Mesenchymal stem cell (in vitro differentiated cells and primary cell): ENCODE results near the gene TMEM127.
"Not testable (repeated sequence)": the region's sequence is repeated elsewhere in the genome, so short reads cannot be mapped to it uniquely, and the experiment has no call there.

Experiments
- DNase-seq: peaks from one replicate; pipeline ENCODE4 v3.0.0-alpha.2; 2013
- H2AFZ ChIP-seq: one replicate; pipeline ENCODE4 v1.6.1; 2013; ENCODE audit warnings: low read depth, mild to moderate bottlenecking, control low read depth, inconsistent platforms, low read length, moderate library complexity
- H2AK5ac ChIP-seq: 2 replicates; pipeline ENCODE4 v1.6.1; 2013; ENCODE audit warnings: low read length, moderate library complexity, mild to moderate bottlenecking, inconsistent platforms; ENCODE audit not compliant: severe bottlenecking
- H2BK120ac ChIP-seq: one replicate; pipeline ENCODE4 v1.6.1; 2013; ENCODE audit warnings: low read depth, mild to moderate bottlenecking, inconsistent platforms, low read length, moderate library complexity
- H2BK12ac ChIP-seq, 2 experiments: one replicate each; pipeline ENCODE4 v1.6.1; 2013; ENCODE audit warnings: inconsistent platforms in 2 of 2, low read length in 2 of 2, mild to moderate bottlenecking in 2 of 2, moderate library complexity in 2 of 2, control low read depth in 1 of 2
- H2BK15ac ChIP-seq: one replicate; pipeline ENCODE4 v1.6.1; 2013; ENCODE audit warnings: mild to moderate bottlenecking, low read depth, inconsistent platforms; ENCODE audit not compliant: poor library complexity, severe bottlenecking
- H2BK5ac ChIP-seq: 2 replicates; pipeline ENCODE4 v1.6.1; 2013; ENCODE audit warnings: low read depth, mild to moderate bottlenecking, low read length, control low read depth, inconsistent platforms; ENCODE audit not compliant: poor library complexity, severe bottlenecking
- H3K14ac ChIP-seq, 2 experiments: one replicate each; pipeline ENCODE4 v1.6.1; 2013; ENCODE audit warnings: inconsistent platforms in 2 of 2, low read length in 2 of 2, control low read depth in 1 of 2, mild to moderate bottlenecking in 1 of 2, moderate library complexity in 1 of 2
- H3K18ac ChIP-seq, 2 experiments: one replicate each; pipeline ENCODE4 v1.6.1; 2013; ENCODE audit warnings: inconsistent platforms in 2 of 2, low read length in 2 of 2, control low read depth in 1 of 2, low read depth in 1 of 2, mild to moderate bottlenecking in 1 of 2
- H3K23ac ChIP-seq, 2 experiments: one replicate each; pipeline ENCODE4 v1.6.1; 2013; ENCODE audit warnings: inconsistent platforms in 2 of 2, low read length in 2 of 2, mild to moderate bottlenecking in 2 of 2, moderate library complexity in 2 of 2, control low read depth in 1 of 2
- H3K27ac ChIP-seq: 2 replicates; pipeline ENCODE4 v1.5.1; 2013; ENCODE audit warnings: mild to moderate bottlenecking, moderate library complexity, low read length, control low read depth, inconsistent platforms; ENCODE audit not compliant: poor library complexity, severe bottlenecking
- H3K27me3 ChIP-seq, 2 experiments: 2 replicates each; pipeline versions ENCODE4 v1.6.1 to v1.7.0; 2013; ENCODE audit warnings: low read length in 2 of 2, mild to moderate bottlenecking in 2 of 2, moderate library complexity in 2 of 2, control low read depth in 1 of 2, inconsistent platforms in 1 of 2; ENCODE audit not compliant: control insufficient read depth in 1 of 2, insufficient read depth in 1 of 2
- H3K36me3 ChIP-seq, 2 experiments: 2 replicates each; pipeline versions ENCODE4 v1.6.1 to v1.7.0; 2013; ENCODE audit warnings: low read length in 2 of 2, control low read depth in 1 of 2, inconsistent platforms in 1 of 2, low read depth in 1 of 2, mild to moderate bottlenecking in 1 of 2; ENCODE audit not compliant: insufficient read depth in 2 of 2, control insufficient read depth in 1 of 2
- H3K4ac ChIP-seq, 2 experiments: one replicate each; pipeline ENCODE4 v1.6.1; 2013; ENCODE audit warnings: inconsistent platforms in 2 of 2, low read length in 2 of 2, mild to moderate bottlenecking in 2 of 2, moderate library complexity in 2 of 2, control low read depth in 1 of 2, low read depth in 1 of 2
- H3K4me1 ChIP-seq: 2 replicates; pipeline ENCODE4 v1.6.1; 2013; ENCODE audit warnings: low read depth, low read length, control low read depth; ENCODE audit not compliant: control insufficient read depth, insufficient read depth
- H3K4me2 ChIP-seq: 2 replicates; pipeline ENCODE4 v1.6.1; 2013; ENCODE audit warnings: low read length, mild to moderate bottlenecking, inconsistent platforms; ENCODE audit not compliant: poor library complexity, severe bottlenecking
- H3K4me3 ChIP-seq, 2 experiments: 2 replicates each; pipeline versions ENCODE4 v1.5.1 to v1.7.0; 2013; ENCODE audit warnings: low read length in 2 of 2, mild to moderate bottlenecking in 2 of 2, control low read depth in 1 of 2, low read depth in 1 of 2; ENCODE audit not compliant: insufficient read depth in 1 of 2
- H3K79me1 ChIP-seq: replicated peaks from 2 replicates; pipeline ENCODE4 v1.6.1; 2013; ENCODE audit warnings: mild to moderate bottlenecking, control low read depth, low read length, inconsistent platforms; ENCODE audit not compliant: poor library complexity, severe bottlenecking
- H3K9ac ChIP-seq: 2 replicates; pipeline ENCODE4 v1.7.0; 2013; ENCODE audit warnings: mild to moderate bottlenecking, low read length, moderate library complexity
- H3K9me3 ChIP-seq: 2 replicates; pipeline ENCODE4 v1.7.0; 2013; ENCODE audit warnings: mild to moderate bottlenecking, low read length; ENCODE audit not compliant: control insufficient read depth
- H4K8ac ChIP-seq: one replicate; pipeline ENCODE4 v1.6.1; 2013; ENCODE audit warnings: inconsistent platforms, mild to moderate bottlenecking, low read length, moderate library complexity
- H4K91ac ChIP-seq: one replicate; pipeline ENCODE4 v1.6.1; 2013; ENCODE audit warnings: mild to moderate bottlenecking, low read length, inconsistent platforms
- WGBS: methylation state at CpG from one replicate; pipeline ENCODE4 v1.1.7; 2013; ENCODE audit warnings: mixed read lengths; 5-methylcytosine and 5-hydroxymethylcytosine counted together

Gene TMEM127

DNA sequence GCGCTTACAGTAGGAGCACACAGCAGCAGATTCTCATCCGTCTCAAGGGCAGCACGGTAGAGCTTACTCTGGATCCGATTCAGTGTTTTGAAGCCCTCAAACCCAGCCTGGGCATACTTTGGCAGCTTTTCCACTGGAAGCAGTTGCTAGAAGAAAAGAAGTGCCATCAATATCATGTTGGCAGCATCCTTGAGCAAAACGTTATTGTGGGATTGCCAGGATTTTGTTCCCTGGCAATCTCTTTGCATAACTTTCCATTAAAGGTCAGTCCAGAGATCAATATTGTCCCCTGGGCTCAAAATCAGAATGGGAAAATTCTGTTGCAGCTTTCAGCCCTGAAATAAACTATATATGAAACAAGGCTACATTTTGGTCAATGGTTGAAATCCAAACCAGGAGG is 31.1 kb upstream of the TMEM127 start:
- Histone ChIP-seq H2BK5ac (no peak overlapping the region), H2BK15ac (no peak overlapping the region), H4K8ac (no peak overlapping the region), H3K4ac (no peak overlapping the region), H3K14ac (no peak overlapping the region), H3K23ac (no peak overlapping the region), H3K36me3 (peaks cover 55 to 95% of the 10 kb centered on the region in 2 experiments), H2BK120ac (no peak overlapping the region), H3K4me1 (no peaks in the 10 kb centered on the region), H2AK5ac (no peak overlapping the region), H2BK12ac (no peak overlapping the region), H3K18ac (no peak overlapping the region), H3K4me2 (no peak overlapping the region), H3K79me1 (peaks cover 31% of the 10 kb centered on the region), H3K27me3 (no peaks in the 10 kb centered on the region), H2AFZ (no peak overlapping the region), H3K4me3 (no peak overlapping the region), H3K27ac (no peak overlapping the region), H3K9ac (no peak overlapping the region), H3K9me3 (no peaks in the 10 kb centered on the region), H4K91ac (no peak overlapping the region)
- WGBS, result 95% methylated on average over 5 of the region's 5 CpGs
- DNase-seq, result no peak

DNA sequence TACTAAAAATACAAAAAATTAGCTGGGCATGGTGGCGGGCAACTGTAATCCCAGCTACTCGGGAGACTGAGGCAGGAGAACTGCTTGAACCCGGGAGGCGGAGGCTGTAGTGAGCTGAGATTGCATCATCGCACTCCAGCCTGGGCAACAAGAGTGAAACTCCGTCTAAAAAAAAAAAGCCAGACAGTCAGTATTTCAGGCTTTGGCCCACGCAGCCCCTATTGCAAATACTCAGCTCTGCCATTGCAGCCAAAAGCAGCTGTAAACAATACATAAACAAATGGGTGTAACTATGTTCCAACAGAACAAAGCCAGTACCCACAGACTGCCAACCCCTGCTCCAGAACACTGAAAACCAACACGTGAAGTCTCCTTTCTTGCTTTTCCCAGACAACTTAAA is 28.5 kb upstream of the TMEM127 start:
- not testable (repeated sequence) for H3K14ac ChIP-seq, H2BK15ac ChIP-seq, H2AK5ac ChIP-seq, H3K18ac ChIP-seq, DNase-seq, H3K9ac ChIP-seq, H3K9me3 ChIP-seq, H2BK12ac ChIP-seq, H3K27ac ChIP-seq, H3K23ac ChIP-seq, H2AFZ ChIP-seq, H3K4ac ChIP-seq, H3K4me3 ChIP-seq, H4K91ac ChIP-seq, H2BK5ac ChIP-seq, H3K27me3 ChIP-seq, H3K4me2 ChIP-seq, H3K4me1 ChIP-seq, H2BK120ac ChIP-seq, H4K8ac ChIP-seq
- 94% methylated on average over 8 of the region's 8 CpGs for WGBS
- Histone ChIP-seq H3K36me3 (peaks cover 70 to 98% of the 10 kb centered on the region in 2 experiments), H3K79me1 (peaks cover 20% of the 10 kb centered on the region)

DNA sequence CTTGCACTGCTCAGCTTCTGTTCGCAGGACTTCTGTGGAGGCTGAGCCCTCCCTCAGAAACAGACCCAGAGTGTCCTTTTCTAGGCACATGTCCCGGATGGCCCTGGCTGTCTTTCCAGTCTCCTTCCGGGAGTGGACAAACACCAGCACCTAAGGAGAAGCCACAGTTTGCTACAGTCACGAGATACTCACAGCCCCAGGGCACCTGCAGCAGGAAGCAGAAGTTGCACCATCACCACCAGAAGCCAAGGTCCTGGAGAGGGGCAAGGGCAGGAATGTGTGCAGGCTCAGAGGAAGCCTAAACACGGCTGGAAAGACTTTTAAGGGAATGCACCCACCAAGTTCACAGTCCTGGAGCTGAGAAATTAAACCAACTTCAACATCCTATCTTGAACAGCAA is 26.0 kb upstream of the TMEM127 start:
- Histone ChIP-seq H3K4me2 (no peak overlapping the region), H2BK120ac (no peak overlapping the region), H3K27me3 (no peaks in the 10 kb centered on the region), H4K8ac (no peak overlapping the region), H2BK5ac (no peak overlapping the region), H3K9ac (no peak overlapping the region), H2AK5ac (no peak overlapping the region), H3K4me3 (no peak overlapping the region), H3K23ac (no peak overlapping the region), H3K79me1 (peaks cover 18% of the 10 kb centered on the region), H3K9me3 (no peaks in the 10 kb centered on the region), H2BK15ac (no peak overlapping the region), H3K4me1 (no peaks in the 10 kb centered on the region), H3K27ac (no peak overlapping the region), H4K91ac (no peak overlapping the region), H2AFZ (no peak overlapping the region), H3K14ac (no peak overlapping the region), H3K4ac (no peak overlapping the region), H3K36me3 (peaks cover 73 to 98% of the 10 kb centered on the region in 2 experiments), H2BK12ac (no peak overlapping the region), H3K18ac (no peak overlapping the region)
- DNase-seq, result no peak
- WGBS, result 99% methylated on average over 5 of the region's 5 CpGs

DNA sequence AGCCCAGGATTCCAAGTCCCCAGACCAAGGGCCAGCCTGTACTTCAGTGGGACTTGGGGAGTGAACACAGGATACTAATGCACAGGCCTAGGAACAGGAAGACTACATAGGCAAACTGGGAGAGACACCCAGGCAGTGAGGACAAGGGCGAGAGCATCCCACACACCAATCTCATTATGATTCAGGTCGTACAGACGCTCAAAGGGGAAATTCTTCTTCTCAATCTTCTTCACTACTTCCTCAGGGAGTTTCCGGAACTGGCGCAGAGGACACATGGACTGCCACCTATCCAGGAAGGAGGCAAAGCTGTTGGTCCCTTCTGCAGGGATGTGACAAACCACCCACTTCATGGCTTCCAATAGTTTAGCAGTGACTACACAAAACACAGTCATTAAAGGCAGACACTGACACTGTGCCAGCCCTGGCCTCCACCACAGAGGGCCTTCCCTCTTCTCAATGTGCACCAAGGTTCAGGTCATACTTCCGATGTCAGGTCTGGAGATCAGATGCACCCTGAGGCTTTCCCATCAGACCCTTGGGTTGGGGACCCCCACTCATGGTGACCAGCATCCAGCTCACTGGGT is 21.6 kb upstream of the TMEM127 start:
- H3K14ac ChIP-seq, result no peak overlapping the region
- no peak overlapping the region for H2AK5ac ChIP-seq
- H2BK120ac ChIP-seq, result no peak overlapping the region
- no peak overlapping the region for H3K4me2 ChIP-seq
- H2BK5ac ChIP-seq, result no peak overlapping the region
- no peaks in the 10 kb centered on the region for H3K9me3 ChIP-seq
- H2BK12ac ChIP-seq, result no peak overlapping the region
- no peak overlapping the region for H4K8ac ChIP-seq
- H4K91ac ChIP-seq, result no peak overlapping the region
- H3K9ac ChIP-seq, result no peak overlapping the region
- peaks cover 12% of the 10 kb centered on the region for H3K79me1 ChIP-seq
- H3K18ac ChIP-seq, result no peak overlapping the region
- H2BK15ac ChIP-seq, result no peak overlapping the region
- no peak overlapping the region for H3K4ac ChIP-seq
- H3K23ac ChIP-seq, result no peak overlapping the region
- H3K27ac ChIP-seq, result no peak overlapping the region
- peaks cover 93 to 98% of the 10 kb centered on the region in 2 experiments for H3K36me3 ChIP-seq
- no peak for DNase-seq
- 98% methylated on average over 6 of the region's 6 CpGs for WGBS
- H2AFZ ChIP-seq, result no peak overlapping the region
- H3K4me1 ChIP-seq, result no peaks in the 10 kb centered on the region
- no peaks in the 10 kb centered on the region for H3K27me3 ChIP-seq
- H3K4me3 ChIP-seq, result no peak overlapping the region
